Stomach smooth muscle (tissue), 2 donors: ENCODE results near the gene SH3TC1.

Source experiments
- H3K27ac ChIP-seq: one replicate; pipeline ENCODE4 v1.7.0; 2013; ENCODE audit warnings: mild to moderate bottlenecking, low read length, inconsistent platforms
- H3K27me3 ChIP-seq, 2 donors: one replicate each; pipeline ENCODE4 v1.7.0; 2013; ENCODE audit warnings: low read length in 2 of 2; ENCODE audit not compliant: insufficient read depth in 2 of 2, control insufficient read depth in 1 of 2
- H3K36me3 ChIP-seq, 2 donors: one replicate each; pipeline ENCODE4 v1.7.0; 2013; ENCODE audit warnings: low read length in 2 of 2; ENCODE audit not compliant: control insufficient read depth in 2 of 2, insufficient read depth in 2 of 2
- H3K4me1 ChIP-seq: one replicate; pipeline ENCODE4 v1.7.0; 2013; ENCODE audit warnings: low read length; ENCODE audit not compliant: control insufficient read depth, insufficient read depth
- H3K4me3 ChIP-seq, 2 donors: one replicate each; pipeline ENCODE4 v1.7.0; 2013; ENCODE audit warnings: low read length in 2 of 2
- H3K9ac ChIP-seq, 2 donors: one replicate each; pipeline ENCODE4 v1.7.0; 2013; ENCODE audit warnings: low read length in 2 of 2, mild to moderate bottlenecking in 1 of 2
- H3K9me3 ChIP-seq, 2 donors: one replicate each; pipeline ENCODE4 v1.7.0; 2013; ENCODE audit warnings: low read length in 2 of 2; ENCODE audit not compliant: control insufficient read depth in 2 of 2
- donor health status: healthy.
- donor health status: Pancreatic carcinoma.

The SH3TC1 gene

DNA sequence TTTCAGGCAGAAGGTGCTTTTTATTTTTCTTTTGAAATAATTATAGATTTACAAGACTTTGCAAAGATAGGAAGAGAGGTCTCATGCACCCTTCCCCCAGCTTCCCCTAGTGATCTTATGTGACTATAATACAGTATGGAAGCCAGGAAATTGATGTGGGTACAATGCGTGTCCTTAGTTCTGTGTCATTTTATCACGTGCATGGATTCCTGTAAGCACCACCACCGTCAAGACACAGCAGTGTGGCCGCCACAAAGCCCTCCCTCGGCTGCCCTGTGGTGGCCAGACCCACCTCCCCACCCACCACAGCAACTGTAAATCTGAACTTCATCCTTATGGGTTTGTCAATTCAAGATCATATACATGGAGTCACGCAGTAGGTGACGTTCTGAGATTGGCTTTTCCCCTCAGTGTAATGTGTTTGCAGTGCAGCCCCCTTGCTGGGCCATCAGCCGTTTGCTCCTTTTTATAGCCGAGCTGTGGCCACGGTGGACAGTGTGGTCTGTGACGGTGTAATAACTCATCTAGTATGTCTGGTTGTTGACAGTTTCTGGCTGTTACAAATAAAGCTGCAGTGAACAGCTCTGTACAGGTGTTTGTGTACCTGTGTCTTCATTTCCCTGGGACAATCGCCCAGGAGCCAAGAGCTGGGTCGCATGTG, 59.6 kb downstream of the SH3TC1 start:
- H3K4me1 ChIP-seq = peaks cover 7% of the 10 kb centered on the region

GRCh38 chr4:8259743-8260430, 60.8 kb downstream of the SH3TC1 start:
- no peaks in the 10 kb centered on the region for H3K27me3 ChIP-seq
- H3K4me1 ChIP-seq = peaks cover 7% of the 10 kb centered on the region
- no peak overlapping the region for H3K4me3 ChIP-seq
- H3K36me3 ChIP-seq = no peaks in the 10 kb centered on the region
- H3K27ac ChIP-seq = no peak overlapping the region
- H3K9ac ChIP-seq = peak overlapping the region in 1 of 2 donors; percentile 5
- no peaks in the 10 kb centered on the region for H3K9me3 ChIP-seq

More for the DNA sequence above, 59.6 kb downstream of the SH3TC1 start:
- Histone ChIP-seq H3K9ac (no peak overlapping the region), H3K9me3 (no peaks in the 10 kb centered on the region), H3K36me3 (no peaks in the 10 kb centered on the region), H3K4me3 (no peak overlapping the region), H3K27me3 (no peaks in the 10 kb centered on the region), H3K27ac (no peak overlapping the region)

- Histone ChIP-seq H3K4me3 (no peak overlapping the region), H3K36me3 (no peaks in the 10 kb centered on the region), H3K4me1 (peaks cover 7% of the 10 kb centered on the region), H3K9ac (peak overlapping the region in 1 of 2 donors; percentile 13), H3K9me3 (no peaks in the 10 kb centered on the region), H3K27ac (peak overlapping the region; percentile 31), H3K27me3 (no peaks in the 10 kb centered on the region)
Observed at GRCh38 chr4:8260656-8261111, 61.6 kb downstream of the SH3TC1 start.

- H3K36me3 ChIP-seq = no peaks in the 10 kb centered on the region
- H3K4me3 ChIP-seq = no peak overlapping the region
- H3K9ac ChIP-seq = no peak overlapping the region
- H3K27me3 ChIP-seq = no peaks in the 10 kb centered on the region
- no peak overlapping the region for H3K27ac ChIP-seq
- peaks cover 12% of the 10 kb centered on the region for H3K4me1 ChIP-seq
- no peaks in the 10 kb centered on the region for H3K9me3 ChIP-seq
Observed at GRCh38 chr4:8261851-8262535, 62.9 kb downstream of the SH3TC1 start.

GRCh38 chr4:8262637-8263322, 63.7 kb downstream of the SH3TC1 start:
- Histone ChIP-seq H3K9ac (no peak overlapping the region), H3K9me3 (no peaks in the 10 kb centered on the region), H3K36me3 (no peaks in the 10 kb centered on the region), H3K4me1 (peaks cover 20% of the 10 kb centered on the region), H3K4me3 (no peak overlapping the region), H3K27ac (no peak overlapping the region), H3K27me3 (no peaks in the 10 kb centered on the region)

DNA sequence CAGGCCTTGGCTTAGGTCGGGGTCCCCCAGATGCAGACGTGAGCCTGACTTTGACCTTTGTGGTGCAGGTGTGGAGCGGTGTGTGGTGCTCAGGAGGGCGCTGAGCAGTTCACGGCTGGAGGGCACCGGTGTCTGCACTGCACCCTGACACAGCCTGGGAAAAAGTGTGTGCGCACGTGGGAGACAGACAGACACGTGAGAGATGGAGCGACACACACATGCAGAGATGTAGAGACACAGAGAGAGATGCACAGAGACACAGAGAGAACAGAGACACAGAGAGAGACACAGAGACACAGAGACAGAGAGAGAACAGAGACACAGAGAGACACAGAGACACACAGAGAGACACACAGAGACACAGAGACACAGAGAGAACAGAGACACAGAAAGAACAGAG, 64.3 kb downstream of the SH3TC1 start:
- H3K27me3 ChIP-seq = no peaks in the 10 kb centered on the region
- no peaks in the 10 kb centered on the region for H3K36me3 ChIP-seq

GRCh38 chr4:8264106-8264505, 65.0 kb downstream of the SH3TC1 start:
- H3K9me3 ChIP-seq = no peaks in the 10 kb centered on the region

More for the DNA sequence above, 64.3 kb downstream of the SH3TC1 start:
- H3K27ac ChIP-seq = no peak overlapping the region
- H3K4me1 ChIP-seq = peaks cover 20% of the 10 kb centered on the region
- H3K4me3 ChIP-seq = no peak overlapping the region
- no peak overlapping the region for H3K9ac ChIP-seq
- H3K9me3 ChIP-seq = no peaks in the 10 kb centered on the region

GRCh38 chr4:8265171-8265929, 66.3 kb downstream of the SH3TC1 start:
- Histone ChIP-seq H3K27me3 (no peaks in the 10 kb centered on the region), H3K9ac (no peak overlapping the region), H3K4me3 (no peak overlapping the region), H3K36me3 (no peaks in the 10 kb centered on the region), H3K4me1 (peaks cover 35% of the 10 kb centered on the region), H3K9me3 (no peaks in the 10 kb centered on the region), H3K27ac (no peak overlapping the region)

More at GRCh38 chr4:8264106-8264505, 65.0 kb downstream of the SH3TC1 start:
- Histone ChIP-seq H3K36me3 (no peaks in the 10 kb centered on the region), H3K27me3 (no peaks in the 10 kb centered on the region), H3K27ac (no peak overlapping the region), H3K4me1 (peaks cover 24% of the 10 kb centered on the region), H3K9ac (no peak overlapping the region), H3K4me3 (no peak overlapping the region)

DNA sequence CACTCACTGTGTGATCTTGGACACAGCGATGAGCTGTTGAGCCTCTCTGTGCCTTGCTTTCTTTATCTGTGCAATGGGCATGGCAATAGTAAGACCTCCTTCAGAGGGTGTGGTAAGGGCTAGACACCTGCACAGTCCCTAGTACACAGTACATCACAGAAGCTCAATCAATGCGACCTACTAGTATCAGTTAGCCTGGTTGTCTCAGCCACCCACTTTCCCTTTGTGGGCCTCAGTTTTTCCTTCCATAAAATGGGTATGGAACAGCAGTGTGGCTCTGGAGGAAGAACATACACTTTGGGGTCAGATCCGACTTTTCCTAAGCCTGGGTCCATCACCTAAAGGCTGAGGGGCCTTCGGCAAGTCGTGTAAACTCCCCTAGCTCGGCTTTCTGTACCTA, 67.0 kb downstream of the SH3TC1 start:
- no peaks in the 10 kb centered on the region for H3K36me3 ChIP-seq
- no peak overlapping the region for H3K27ac ChIP-seq
- H3K4me1 ChIP-seq = peaks cover 37% of the 10 kb centered on the region
- H3K27me3 ChIP-seq = no peaks in the 10 kb centered on the region
- H3K9me3 ChIP-seq = no peaks in the 10 kb centered on the region
- no peak overlapping the region for H3K4me3 ChIP-seq
- H3K9ac ChIP-seq = no peak overlapping the region

DNA sequence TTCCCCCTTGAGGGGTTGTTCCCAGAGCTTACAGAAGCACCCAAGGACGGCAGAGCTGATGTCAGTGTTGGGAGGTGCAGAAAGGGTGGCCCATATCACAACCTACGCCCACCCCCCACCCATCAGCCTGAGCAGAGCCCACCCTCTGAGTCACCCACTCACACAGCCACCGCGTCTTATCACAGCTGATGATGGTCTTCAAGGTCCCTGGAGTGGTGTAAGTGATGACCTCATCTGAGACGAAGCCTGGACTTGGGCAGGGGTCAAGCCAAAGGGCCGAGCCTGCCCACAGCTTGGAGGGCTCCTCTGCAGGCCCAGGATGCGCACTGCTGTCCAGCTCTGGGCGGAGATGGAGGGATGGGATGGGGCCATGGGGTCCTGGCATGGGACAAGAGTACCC, 67.4 kb downstream of the SH3TC1 start:
- H3K9me3 ChIP-seq = no peaks in the 10 kb centered on the region
- no peak overlapping the region for H3K4me3 ChIP-seq
- H3K4me1 ChIP-seq = peaks cover 40% of the 10 kb centered on the region
- no peak overlapping the region for H3K27ac ChIP-seq
- H3K36me3 ChIP-seq = no peaks in the 10 kb centered on the region
- H3K9ac ChIP-seq = no peak overlapping the region
- H3K27me3 ChIP-seq = no peaks in the 10 kb centered on the region
